GM18868 (cell line): ENCODE results near the gene PCCA.
A peak's percentile ranks its signal among the peaks of the same experiment; 100 is the strongest.

Source experiments
- ATAC-seq: cut with Tn5 transposase; IDR thresholded peaks from one replicate; pipeline ENCODE4 v1.9.1; 2021; ENCODE audit warnings: mild to moderate bottlenecking, moderate library complexity; ENCODE audit not compliant: unreplicated experiment

The PCCA gene

GRCh38 chr13:100536643-100537180 lies 447.8 kb downstream of the PCCA start:
- no peak for ATAC-seq

GRCh38 chr13:100537486-100537885 lies 448.6 kb downstream of the PCCA start:
- ATAC-seq: no peak

GRCh38 chr13:100537951-100538462 lies 449.1 kb downstream of the PCCA start:
- ATAC-seq: no peak

- ATAC-seq: no peak
Observed at GRCh38 chr13:100540621-100541020, 451.7 kb downstream of the PCCA start.

- ATAC-seq: no peak
Observed at GRCh38 chr13:100541897-100542825, 453.3 kb downstream of the PCCA start.

GRCh38 chr13:100542826-100543156 lies 453.9 kb downstream of the PCCA start:
- ATAC-seq: peak; percentile 87

GRCh38 chr13:100543872-100544602 lies 455.1 kb downstream of the PCCA start:
- no peak for ATAC-seq

GRCh38 chr13:100544866-100545683 lies 456.2 kb downstream of the PCCA start:
- no peak for ATAC-seq

GRCh38 chr13:100545684-100546061 lies 456.8 kb downstream of the PCCA start:
- ATAC-seq: no peak

GRCh38 chr13:100546713-100547405 lies 458.0 kb downstream of the PCCA start:
- no peak for ATAC-seq

GRCh38 chr13:100547791-100548201 lies 458.9 kb downstream of the PCCA start:
- ATAC-seq: no peak

- ATAC-seq: no peak
Observed at GRCh38 chr13:100549316-100549715, 460.4 kb downstream of the PCCA start.

GRCh38 chr13:100552755-100553154 lies 463.9 kb downstream of the PCCA start:
- ATAC-seq: no peak

- no peak for ATAC-seq
Observed at GRCh38 chr13:100559886-100560285, 471.0 kb downstream of the PCCA start.

GRCh38 chr13:100560498-100561157 lies 471.7 kb downstream of the PCCA start:
- ATAC-seq: no peak

GRCh38 chr13:100561158-100561499 lies 472.2 kb downstream of the PCCA start:
- no peak for ATAC-seq

GRCh38 chr13:100561599-100562204 lies 472.8 kb downstream of the PCCA start:
- ATAC-seq: no peak

- no peak for ATAC-seq
Observed at GRCh38 chr13:100563779-100564178, 474.9 kb downstream of the PCCA start.

GRCh38 chr13:100564444-100565223 lies 475.7 kb downstream of the PCCA start:
- ATAC-seq: no peak
